ENCODE measurements around the gene ZP3.
"Not testable (repeated sequence)": the region's sequence is repeated elsewhere in the genome, so short reads cannot be mapped to it uniquely, and the experiment has no call there.

DNA sequence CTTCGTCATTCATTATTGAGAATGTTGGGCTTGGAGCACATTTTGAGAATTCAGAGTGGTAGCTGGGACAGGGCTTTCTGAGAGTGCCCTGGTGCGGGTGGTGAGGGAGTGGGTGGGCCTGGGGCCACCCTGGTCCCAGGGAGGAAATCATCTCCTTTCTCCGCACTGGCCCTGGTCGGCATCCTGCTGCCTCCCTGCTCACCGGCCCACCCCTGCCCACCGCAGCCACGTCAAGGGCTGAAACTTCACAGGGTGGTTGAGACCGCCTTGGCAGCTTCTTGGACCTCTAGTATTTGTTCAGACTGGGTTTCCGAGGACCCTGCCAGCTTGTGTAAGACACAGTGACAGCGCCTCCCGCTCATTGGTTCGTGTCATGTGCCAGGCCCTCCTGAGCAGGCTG lies 59.7 kb downstream of the ZP3 start:
- not testable (repeated sequence) for TF ChIP-seq GTF2F1 (IDR thresholded peaks at IDR 0.05; ENCODE audit: borderline replicate concordance, low read depth, low read length); CHD2 (IDR thresholded peaks at IDR 0.05; ENCODE audit: low read length); SP2 (IDR thresholded peaks at IDR 0.05; ENCODE audit: low read length); GABPA (IDR thresholded peaks at IDR 0.05; ENCODE audit: borderline replicate concordance, insufficient read depth, low read length); POLR2A (IDR thresholded peaks at IDR 0.05; ENCODE audit: control extremely low read depth in 1 of 2, low read depth in 2 of 2, low read length in 2 of 2); EP300 (IDR thresholded peaks at IDR 0.05; ENCODE audit: borderline replicate concordance in 1 of 2, low read depth in 2 of 2, low read length in 2 of 2); EZH2 (IDR thresholded peaks at IDR 0.05; ENCODE audit: low read depth, low read length, severe bottlenecking); BRCA1 (IDR thresholded peaks at IDR 0.05; ENCODE audit: low read depth, low read length); HDAC2 (IDR thresholded peaks at IDR 0.05; ENCODE audit: borderline replicate concordance in 1 of 2, low read depth in 2 of 2, low read length in 2 of 2); ZNF274 (IDR thresholded peaks at IDR 0.05; ENCODE audit: borderline replicate concordance, extremely low read depth, low read length)
- TF ChIP-seq, protein P1, sequence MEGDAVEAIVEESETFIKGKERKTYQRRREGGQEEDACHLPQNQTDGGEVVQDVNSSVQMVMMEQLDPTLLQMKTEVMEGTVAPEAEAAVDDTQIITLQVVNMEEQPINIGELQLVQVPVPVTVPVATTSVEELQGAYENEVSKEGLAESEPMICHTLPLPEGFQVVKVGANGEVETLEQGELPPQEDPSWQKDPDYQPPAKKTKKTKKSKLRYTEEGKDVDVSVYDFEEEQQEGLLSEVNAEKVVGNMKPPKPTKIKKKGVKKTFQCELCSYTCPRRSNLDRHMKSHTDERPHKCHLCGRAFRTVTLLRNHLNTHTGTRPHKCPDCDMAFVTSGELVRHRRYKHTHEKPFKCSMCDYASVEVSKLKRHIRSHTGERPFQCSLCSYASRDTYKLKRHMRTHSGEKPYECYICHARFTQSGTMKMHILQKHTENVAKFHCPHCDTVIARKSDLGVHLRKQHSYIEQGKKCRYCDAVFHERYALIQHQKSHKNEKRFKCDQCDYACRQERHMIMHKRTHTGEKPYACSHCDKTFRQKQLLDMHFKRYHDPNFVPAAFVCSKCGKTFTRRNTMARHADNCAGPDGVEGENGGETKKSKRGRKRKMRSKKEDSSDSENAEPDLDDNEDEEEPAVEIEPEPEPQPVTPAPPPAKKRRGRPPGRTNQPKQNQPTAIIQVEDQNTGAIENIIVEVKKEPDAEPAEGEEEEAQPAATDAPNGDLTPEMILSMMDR (IDR thresholded peaks at IDR 0.05; ENCODE audit: control extremely low read depth in 1 of 3, insufficient read depth in 1 of 3, low read depth in 1 of 3, low read length in 3 of 3) = not testable (repeated sequence)
- TF ChIP-seq, protein P2, sequence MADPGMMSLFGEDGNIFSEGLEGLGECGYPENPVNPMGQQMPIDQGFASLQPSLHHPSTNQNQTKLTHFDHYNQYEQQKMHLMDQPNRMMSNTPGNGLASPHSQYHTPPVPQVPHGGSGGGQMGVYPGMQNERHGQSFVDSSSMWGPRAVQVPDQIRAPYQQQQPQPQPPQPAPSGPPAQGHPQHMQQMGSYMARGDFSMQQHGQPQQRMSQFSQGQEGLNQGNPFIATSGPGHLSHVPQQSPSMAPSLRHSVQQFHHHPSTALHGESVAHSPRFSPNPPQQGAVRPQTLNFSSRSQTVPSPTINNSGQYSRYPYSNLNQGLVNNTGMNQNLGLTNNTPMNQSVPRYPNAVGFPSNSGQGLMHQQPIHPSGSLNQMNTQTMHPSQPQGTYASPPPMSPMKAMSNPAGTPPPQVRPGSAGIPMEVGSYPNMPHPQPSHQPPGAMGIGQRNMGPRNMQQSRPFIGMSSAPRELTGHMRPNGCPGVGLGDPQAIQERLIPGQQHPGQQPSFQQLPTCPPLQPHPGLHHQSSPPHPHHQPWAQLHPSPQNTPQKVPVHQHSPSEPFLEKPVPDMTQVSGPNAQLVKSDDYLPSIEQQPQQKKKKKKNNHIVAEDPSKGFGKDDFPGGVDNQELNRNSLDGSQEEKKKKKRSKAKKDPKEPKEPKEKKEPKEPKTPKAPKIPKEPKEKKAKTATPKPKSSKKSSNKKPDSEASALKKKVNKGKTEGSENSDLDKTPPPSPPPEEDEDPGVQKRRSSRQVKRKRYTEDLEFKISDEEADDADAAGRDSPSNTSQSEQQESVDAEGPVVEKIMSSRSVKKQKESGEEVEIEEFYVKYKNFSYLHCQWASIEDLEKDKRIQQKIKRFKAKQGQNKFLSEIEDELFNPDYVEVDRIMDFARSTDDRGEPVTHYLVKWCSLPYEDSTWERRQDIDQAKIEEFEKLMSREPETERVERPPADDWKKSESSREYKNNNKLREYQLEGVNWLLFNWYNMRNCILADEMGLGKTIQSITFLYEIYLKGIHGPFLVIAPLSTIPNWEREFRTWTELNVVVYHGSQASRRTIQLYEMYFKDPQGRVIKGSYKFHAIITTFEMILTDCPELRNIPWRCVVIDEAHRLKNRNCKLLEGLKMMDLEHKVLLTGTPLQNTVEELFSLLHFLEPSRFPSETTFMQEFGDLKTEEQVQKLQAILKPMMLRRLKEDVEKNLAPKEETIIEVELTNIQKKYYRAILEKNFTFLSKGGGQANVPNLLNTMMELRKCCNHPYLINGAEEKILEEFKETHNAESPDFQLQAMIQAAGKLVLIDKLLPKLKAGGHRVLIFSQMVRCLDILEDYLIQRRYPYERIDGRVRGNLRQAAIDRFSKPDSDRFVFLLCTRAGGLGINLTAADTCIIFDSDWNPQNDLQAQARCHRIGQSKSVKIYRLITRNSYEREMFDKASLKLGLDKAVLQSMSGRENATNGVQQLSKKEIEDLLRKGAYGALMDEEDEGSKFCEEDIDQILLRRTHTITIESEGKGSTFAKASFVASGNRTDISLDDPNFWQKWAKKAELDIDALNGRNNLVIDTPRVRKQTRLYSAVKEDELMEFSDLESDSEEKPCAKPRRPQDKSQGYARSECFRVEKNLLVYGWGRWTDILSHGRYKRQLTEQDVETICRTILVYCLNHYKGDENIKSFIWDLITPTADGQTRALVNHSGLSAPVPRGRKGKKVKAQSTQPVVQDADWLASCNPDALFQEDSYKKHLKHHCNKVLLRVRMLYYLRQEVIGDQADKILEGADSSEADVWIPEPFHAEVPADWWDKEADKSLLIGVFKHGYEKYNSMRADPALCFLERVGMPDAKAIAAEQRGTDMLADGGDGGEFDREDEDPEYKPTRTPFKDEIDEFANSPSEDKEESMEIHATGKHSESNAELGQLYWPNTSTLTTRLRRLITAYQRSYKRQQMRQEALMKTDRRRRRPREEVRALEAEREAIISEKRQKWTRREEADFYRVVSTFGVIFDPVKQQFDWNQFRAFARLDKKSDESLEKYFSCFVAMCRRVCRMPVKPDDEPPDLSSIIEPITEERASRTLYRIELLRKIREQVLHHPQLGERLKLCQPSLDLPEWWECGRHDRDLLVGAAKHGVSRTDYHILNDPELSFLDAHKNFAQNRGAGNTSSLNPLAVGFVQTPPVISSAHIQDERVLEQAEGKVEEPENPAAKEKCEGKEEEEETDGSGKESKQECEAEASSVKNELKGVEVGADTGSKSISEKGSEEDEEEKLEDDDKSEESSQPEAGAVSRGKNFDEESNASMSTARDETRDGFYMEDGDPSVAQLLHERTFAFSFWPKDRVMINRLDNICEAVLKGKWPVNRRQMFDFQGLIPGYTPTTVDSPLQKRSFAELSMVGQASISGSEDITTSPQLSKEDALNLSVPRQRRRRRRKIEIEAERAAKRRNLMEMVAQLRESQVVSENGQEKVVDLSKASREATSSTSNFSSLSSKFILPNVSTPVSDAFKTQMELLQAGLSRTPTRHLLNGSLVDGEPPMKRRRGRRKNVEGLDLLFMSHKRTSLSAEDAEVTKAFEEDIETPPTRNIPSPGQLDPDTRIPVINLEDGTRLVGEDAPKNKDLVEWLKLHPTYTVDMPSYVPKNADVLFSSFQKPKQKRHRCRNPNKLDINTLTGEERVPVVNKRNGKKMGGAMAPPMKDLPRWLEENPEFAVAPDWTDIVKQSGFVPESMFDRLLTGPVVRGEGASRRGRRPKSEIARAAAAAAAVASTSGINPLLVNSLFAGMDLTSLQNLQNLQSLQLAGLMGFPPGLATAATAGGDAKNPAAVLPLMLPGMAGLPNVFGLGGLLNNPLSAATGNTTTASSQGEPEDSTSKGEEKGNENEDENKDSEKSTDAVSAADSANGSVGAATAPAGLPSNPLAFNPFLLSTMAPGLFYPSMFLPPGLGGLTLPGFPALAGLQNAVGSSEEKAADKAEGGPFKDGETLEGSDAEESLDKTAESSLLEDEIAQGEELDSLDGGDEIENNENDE (IDR thresholded peaks at IDR 0.05; ENCODE audit: insufficient replicate concordance, low read length) = not testable (repeated sequence)
